Cardiac fibroblast (primary cell): ENCODE measurements around the gene GPR39.

ENCODE experiments used
- DNase-seq, 2 donors: peaks; one replicate each; pipeline versions ENCODE4 v3.0.0 to v3.0.0-alpha.2; 2010; ENCODE audit warnings: low read depth in 2 of 2
- H3K4me3 ChIP-seq, 2 donors: replicated peaks in 1 of 2; 1 replicate in 1 of 2; 2 replicates in 1 of 2; pipeline ENCODE4 v1.5.1; 2011; ENCODE audit warnings: low read depth in 2 of 2, low read length in 2 of 2, mild to moderate bottlenecking in 2 of 2, moderate library complexity in 1 of 2
- TF ChIP-seq, protein P1 (sequence below): IDR thresholded peaks from one replicate; pipeline ENCODE4 v1.5.1; 2011; ENCODE audit warnings: low read depth, mild to moderate bottlenecking, low read length, inconsistent platforms

GPR39 gene

DNA sequence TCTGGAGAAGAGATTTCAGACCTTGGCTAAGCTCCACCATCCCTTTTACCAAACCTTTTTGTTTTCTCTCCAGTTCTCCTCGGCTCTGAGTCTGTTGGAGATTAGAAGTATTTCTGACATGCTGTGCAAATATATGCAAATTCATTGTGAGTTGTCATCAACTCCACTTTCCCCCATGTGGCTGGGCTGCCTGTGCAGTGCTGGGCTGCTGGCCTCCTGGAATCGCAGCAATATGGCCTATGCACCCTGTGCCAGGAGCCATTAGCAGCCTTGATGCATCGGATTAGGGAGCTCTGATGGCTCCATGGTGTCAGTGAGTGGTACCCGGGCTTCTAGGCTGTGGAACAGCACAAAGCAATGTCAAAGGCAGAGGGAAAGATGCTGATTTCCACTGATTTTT, 80.0 kb downstream of the GPR39 start:
- TF ChIP-seq, protein P1, sequence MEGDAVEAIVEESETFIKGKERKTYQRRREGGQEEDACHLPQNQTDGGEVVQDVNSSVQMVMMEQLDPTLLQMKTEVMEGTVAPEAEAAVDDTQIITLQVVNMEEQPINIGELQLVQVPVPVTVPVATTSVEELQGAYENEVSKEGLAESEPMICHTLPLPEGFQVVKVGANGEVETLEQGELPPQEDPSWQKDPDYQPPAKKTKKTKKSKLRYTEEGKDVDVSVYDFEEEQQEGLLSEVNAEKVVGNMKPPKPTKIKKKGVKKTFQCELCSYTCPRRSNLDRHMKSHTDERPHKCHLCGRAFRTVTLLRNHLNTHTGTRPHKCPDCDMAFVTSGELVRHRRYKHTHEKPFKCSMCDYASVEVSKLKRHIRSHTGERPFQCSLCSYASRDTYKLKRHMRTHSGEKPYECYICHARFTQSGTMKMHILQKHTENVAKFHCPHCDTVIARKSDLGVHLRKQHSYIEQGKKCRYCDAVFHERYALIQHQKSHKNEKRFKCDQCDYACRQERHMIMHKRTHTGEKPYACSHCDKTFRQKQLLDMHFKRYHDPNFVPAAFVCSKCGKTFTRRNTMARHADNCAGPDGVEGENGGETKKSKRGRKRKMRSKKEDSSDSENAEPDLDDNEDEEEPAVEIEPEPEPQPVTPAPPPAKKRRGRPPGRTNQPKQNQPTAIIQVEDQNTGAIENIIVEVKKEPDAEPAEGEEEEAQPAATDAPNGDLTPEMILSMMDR, result no peak
- H3K4me3 ChIP-seq, result no peak overlapping the region
- no peak for DNase-seq

DNA sequence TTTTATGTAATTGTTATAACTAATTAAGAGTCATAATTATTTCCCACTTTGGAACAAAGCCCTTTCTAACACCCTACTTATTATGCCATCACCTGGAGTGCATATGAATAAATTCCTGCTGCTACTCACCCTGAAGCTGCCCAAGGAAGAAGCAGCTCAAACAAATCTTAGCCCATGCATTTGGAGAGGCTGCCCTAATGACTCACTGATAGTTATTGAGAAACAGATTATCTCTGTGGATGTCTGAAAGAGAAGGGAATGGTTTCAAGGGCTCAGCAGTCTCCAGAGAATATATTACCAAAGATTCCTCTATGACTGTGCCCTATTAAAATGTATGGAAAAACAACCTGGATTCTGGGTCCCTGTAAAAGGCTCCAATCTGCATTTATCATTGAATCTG, 81.0 kb downstream of the GPR39 start:
- peak in 1 of 2 donors; percentile 46 for DNase-seq
- TF ChIP-seq, protein P1, result no peak
- H3K4me3 ChIP-seq, result no peak overlapping the region

DNA sequence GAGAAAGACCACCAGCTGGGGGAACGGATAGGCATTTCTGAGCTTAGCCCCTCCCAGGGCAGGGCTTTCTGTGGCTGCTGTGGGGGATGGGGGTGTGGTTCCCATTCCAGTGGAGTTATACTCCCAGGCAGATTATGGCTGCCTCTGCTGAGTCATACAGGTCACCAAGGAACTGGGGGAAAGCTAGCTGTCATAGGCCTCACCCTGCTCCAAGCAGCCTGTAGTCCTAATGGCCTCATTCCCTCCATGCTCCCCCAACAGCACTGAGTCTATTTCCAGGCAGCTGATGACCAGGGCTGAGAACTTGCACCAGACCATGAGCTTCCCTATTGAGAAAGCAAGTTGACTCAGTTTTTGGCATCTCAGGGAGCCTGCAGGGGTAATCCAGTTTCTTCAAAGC, 87.1 kb downstream of the GPR39 start:
- TF ChIP-seq, protein P1, result no peak
- DNase-seq, result peak in 1 of 2 donors; percentile 54

DNA sequence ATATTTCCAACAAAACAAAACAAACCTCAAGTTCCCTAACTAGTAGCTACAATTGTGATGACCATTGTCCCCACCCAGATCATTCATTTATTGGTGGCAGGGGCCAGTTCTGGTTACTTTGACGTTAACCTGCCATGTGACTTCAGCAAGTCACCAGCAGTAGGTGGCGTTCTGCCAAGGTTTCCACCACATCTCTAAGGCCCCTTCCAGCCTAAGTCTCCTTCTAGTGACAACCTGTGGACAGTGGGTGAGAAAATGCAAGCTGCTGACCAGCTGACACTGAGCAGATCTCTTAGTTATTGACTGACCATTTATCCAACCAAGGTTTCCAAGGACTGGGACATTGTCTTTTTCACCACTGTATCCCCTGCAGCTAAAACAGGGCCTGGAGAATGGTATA, 98.4 kb downstream of the GPR39 start:
- H3K4me3 ChIP-seq, result no peak overlapping the region
- DNase-seq, result no peak
- TF ChIP-seq, protein P1, result no peak

More for the DNA sequence above, 87.1 kb downstream of the GPR39 start:
- no peak overlapping the region for H3K4me3 ChIP-seq

DNA sequence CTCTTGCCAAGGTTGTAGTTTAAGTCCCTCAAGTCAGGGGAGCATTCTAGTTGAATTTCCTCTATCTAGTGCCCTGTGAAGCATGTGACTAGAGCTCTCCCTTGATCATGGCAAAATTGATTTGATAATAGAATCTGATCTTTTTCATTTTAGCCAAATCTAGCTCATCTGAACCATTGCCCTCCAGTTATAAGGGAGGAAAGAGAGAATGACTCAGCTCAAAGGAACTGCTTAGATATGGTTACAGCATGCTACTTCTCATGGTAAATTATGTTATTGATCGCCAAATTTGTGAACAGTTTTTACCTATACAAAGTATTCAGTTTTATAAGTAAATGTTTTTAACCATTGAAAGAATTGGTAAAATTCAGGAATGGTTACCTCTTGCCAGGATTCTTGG, 100.8 kb downstream of the GPR39 start:
- TF ChIP-seq, protein P1, result no peak
- H3K4me3 ChIP-seq, result no peak overlapping the region
- no peak for DNase-seq

DNA sequence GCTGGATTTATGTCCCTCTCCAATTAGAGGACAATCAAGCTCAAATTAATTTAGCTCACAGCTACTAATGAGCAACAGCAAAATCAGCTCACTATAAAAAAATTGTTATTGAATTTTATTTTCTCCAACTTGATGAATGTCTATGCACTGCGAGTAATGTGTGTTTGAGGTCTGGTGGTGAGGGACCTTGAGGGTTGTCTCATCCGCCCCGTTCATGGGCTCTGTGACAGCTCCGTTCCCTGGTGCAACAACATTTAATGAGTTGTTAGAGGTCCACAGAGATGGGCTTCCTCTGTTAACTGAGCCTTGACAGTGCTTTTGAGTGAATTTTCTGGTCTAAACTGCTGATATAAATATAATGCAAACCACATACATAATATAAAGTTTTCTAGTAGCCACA, 101.7 kb downstream of the GPR39 start:
- TF ChIP-seq, protein P1, result no peak
- no peak overlapping the region for H3K4me3 ChIP-seq
- no peak for DNase-seq

DNA sequence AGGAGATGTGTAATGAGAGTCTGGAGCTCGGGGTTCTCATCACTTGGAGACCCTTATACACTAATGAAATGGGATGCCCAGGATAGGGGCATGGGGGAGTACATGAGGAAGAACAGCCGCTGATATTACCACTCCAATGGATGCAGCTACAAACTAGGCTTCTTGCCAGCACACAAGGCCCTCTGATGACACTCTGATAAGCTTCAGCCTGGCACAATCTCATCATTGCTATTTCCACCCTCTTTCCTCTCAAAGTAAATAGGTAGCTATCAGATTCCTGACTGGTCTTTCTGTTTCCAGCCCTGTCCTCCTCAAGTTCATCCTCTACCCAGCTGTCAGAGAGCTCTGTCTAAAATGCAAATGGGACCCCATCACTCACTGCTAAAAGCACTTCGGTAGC, 103.0 kb downstream of the GPR39 start:
- H3K4me3 ChIP-seq, result no peak overlapping the region
- no peak for DNase-seq
- TF ChIP-seq, protein P1, result no peak
